ENCODE data around the gene ZSCAN30.

ZSCAN30 gene

DNA sequence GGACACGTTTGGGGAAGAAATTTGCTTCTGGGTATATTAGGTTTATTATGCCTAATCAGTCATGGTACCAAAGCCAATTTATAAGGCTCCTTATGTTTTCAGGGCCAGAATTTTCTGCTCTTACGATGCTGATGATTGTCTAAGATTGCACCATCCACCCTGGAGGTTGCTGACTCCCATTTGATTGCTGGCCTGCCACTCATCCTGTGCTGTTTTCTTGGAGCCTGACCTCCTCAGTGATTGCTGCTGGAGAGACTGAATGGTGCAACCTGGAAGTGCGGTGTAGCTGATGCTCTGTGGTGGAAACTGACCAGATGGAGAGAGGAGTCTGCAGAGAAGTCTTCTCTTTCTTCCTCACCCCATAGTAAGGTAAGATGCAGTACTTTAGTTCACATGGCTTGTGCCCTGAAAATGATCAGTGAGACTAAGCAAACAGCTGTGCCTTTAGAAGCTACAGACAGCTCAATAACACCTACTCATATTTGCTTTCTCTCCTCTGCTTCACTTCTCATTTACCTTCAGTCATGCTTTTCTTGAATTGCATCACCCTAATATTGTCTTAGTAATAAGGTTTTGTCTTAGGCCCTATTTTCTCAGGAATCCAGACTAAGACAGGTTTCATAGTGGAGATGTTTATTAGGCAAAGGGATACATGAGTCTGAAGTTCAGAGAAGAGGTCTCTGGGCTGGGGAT is 36.8 kb upstream of the ZSCAN30 start:
- TF ChIP-seq, protein P1, sequence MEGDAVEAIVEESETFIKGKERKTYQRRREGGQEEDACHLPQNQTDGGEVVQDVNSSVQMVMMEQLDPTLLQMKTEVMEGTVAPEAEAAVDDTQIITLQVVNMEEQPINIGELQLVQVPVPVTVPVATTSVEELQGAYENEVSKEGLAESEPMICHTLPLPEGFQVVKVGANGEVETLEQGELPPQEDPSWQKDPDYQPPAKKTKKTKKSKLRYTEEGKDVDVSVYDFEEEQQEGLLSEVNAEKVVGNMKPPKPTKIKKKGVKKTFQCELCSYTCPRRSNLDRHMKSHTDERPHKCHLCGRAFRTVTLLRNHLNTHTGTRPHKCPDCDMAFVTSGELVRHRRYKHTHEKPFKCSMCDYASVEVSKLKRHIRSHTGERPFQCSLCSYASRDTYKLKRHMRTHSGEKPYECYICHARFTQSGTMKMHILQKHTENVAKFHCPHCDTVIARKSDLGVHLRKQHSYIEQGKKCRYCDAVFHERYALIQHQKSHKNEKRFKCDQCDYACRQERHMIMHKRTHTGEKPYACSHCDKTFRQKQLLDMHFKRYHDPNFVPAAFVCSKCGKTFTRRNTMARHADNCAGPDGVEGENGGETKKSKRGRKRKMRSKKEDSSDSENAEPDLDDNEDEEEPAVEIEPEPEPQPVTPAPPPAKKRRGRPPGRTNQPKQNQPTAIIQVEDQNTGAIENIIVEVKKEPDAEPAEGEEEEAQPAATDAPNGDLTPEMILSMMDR (conservative IDR thresholded peaks at IDR 0.05), result no peak
- no peak for TF ChIP-seq ZFX (IDR thresholded peaks at IDR 0.05)
- H3K27ac ChIP-seq, result no peak overlapping the region

DNA sequence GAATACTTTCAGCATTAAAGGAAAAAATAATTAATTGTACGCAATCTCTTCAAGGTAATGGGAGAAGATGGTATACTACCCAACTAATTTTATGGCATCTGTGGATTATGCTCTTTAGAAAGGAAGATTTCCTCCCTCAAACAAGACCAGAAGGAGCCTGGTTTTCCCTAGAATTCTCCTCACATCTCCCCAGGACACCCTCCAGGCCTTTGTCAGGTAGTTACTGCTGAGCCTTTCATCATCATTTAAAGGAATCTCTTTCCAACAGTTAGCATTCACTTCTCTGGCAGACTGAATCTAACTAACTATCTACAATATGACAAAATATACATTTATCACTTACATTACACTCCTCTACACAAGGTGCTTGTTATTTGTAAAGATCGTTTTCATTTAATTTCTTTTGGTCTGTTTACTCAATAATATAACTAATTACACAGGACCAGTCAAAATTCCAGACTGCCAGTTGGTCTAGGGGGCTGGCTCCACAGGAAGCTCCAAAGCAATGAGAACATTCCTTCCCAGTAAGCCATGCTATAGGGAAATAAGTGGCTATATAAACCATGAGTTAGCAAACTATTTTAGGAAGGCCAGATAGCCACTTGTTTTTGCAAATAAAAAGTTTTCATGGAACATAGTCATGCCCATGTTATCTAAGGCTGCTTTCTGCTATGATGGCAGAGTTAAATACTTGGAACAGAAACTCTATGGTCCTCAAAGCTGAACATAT is 35.1 kb upstream of the ZSCAN30 start:
- no peak overlapping the region for H3K27ac ChIP-seq
- TF ChIP-seq, protein P1 (conservative IDR thresholded peaks at IDR 0.05), result no peak
- TF ChIP-seq ZFX (IDR thresholded peaks at IDR 0.05), result no peak

DNA sequence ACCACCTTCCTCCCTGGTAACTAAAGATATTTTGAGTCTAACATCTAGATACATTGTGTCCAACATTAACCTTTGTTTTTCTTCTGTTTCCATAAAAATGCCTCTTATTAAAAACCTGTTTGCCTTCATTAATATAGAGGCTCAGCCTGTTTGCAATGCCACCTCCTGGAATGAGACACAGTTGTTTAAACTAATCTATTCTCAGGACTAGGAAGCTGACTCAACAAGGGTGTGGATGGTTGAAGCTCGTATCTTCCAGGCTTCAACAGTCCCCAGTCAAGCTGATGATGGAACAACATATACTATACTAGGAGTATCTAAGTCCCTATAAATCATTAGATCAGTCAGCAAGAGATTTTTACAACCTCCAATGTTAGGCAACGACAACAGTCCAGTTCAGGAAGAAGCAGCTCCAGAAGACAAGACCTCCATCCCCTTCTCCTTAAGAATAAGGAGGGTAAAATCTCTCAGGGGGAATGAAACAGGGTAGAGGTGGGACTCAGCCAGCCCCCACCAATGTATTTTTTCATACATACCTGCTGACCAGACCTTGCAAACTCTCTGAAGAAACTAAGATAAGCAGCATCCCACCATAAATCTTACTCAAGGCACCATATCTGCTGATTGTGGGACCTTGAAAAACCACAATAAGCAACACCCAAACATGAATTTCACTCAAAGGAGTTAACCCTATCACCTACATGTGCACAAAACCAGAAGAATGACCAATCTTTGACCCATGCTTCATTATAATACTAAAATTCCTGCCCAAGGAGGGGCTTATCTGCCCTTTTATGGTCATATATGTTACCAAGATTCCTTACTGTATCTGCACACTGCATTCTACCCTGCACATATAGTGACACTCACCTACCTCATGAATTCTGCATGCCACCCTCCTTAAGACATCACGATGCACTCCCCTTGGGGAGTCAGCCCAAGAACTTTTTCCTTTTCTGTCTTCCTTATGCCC is 32.7 kb upstream of the ZSCAN30 start:
- TF ChIP-seq, protein P1 (conservative IDR thresholded peaks at IDR 0.05), result no peak
- TF ChIP-seq ZFX (IDR thresholded peaks at IDR 0.05), result no peak
- H3K27ac ChIP-seq, result no peak overlapping the region

DNA sequence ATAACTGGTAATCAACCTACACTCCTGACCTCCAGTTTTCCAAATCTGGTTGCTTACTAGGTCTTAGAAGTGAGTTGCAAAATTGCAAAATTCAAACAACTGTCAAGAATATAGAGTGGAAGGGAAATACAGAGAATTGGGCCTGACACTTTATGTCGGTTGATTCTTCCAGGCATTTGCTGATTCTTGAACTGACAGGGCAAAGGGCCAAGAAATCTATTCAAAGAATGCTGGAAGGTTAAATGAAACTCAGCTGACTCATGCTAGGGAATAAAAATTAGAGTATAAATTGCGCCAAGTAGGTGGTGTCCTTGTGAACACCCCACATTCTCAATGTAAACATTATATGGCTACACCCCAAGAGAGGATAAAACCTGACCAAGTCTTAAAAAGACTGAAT is 21.5 kb upstream of the ZSCAN30 start:
- H3K27ac ChIP-seq, result no peak overlapping the region
- no peak for TF ChIP-seq ZFX (IDR thresholded peaks at IDR 0.05)

DNA sequence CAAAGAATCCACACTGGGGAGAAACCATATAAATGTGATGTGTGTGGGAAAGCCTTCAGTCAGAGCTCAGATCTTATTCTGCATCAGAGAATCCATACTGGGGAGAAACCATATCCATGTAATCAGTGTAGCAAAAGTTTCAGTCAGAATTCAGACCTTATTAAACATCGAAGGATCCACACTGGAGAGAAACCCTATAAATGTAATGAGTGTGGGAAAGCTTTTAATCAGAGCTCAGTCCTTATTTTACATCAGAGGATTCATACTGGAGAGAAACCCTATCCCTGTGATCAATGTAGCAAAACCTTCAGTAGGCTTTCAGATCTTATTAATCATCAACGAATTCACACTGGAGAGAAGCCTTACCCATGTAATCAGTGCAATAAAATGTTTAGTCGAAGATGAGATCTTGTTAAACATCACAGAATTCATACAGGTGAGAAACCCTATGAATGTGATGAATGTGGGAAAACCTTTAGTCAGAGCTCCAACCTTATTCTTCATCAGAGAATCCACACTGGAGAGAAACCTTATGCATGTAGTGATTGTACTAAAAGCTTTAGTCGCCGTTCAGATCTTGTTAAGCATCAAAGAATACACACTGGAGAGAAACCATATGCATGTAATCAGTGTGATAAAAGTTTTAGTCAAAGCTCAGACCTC is 16.7 kb upstream of the ZSCAN30 start:
- TF ChIP-seq, protein P1 (conservative IDR thresholded peaks at IDR 0.05), result no peak
- TF ChIP-seq ZFX (IDR thresholded peaks at IDR 0.05), result no peak
- H3K27ac ChIP-seq, result no peak overlapping the region

DNA sequence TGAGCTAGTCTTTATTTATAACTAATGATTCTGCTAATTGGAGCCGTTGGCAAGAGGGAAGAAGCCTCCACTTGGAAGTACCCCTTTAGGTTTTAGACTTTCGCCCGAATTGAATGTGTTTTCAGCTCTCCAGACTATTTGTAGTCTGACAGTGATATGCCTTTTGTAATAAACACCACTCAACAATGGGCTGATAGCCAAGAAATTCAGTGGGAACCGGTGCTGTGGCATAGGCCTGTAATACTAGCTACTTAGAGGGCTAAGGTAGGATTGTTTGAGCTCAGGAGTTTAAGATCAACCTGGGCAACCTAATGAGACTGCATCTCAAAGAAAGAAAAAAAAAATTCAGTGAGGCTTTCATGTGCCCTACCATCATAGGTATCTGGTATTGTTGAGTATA is 13.6 kb upstream of the ZSCAN30 start:
- TF ChIP-seq, protein P1 (conservative IDR thresholded peaks at IDR 0.05), result no peak
- no peak for TF ChIP-seq ZFX (IDR thresholded peaks at IDR 0.05)
- no peak overlapping the region for H3K27ac ChIP-seq

DNA sequence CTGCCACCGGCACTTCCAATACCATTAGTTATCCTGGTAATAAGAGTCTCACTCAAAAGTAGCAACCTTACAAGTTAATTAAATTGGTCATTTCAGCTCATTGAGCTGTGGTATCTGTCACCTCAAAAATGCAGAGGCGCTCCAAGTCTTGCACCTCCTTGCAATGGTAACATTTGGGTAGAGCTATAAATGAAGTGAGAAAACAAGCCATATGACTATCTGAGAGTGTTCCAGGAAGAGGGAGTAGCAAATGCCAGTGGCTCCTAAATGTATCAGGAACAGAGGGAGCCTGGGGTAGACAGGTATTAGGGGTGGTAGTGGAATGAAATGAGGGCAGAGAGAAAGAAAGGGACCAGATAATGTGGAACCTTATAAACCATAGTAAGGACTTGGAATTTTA is 6.0 kb upstream of the ZSCAN30 start:
- no peak overlapping the region for H3K27ac ChIP-seq
- TF ChIP-seq ZFX (IDR thresholded peaks at IDR 0.05), result no peak
- TF ChIP-seq, protein P1 (conservative IDR thresholded peaks at IDR 0.05), result no peak

Data from C4-2B (cell line).